ENCODE measurements around the gene GPHN.

Gene GPHN

DNA sequence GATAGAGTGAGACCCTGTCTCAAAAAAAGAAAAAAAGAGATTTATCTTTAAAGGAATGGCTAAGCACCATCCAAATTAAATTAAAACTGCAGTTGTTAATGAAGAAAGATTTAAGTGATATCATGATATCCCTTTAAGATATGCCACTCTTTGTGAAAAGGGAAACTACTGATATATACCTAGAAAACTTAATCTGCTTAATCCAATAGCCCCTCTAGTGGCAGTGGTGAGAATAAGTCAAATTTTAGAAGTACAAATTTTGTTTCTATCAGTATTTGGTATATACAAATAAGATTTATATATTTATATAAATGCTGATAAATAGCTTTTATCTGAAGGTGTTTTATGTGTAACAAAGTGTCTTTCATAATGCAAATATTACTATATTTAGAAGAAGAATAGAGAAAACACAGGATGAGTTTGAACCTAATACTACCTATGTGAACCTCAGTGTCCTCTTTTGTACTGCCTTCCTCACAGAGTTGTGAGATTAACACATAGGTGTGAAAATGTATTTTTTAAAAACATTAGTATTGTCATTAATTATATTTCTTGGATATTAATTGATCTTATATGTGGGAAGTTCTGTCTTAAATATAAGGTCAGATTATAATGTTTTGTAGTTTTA is 629.9 kb downstream of the GPHN start:
- TF ChIP-seq, protein P1, sequence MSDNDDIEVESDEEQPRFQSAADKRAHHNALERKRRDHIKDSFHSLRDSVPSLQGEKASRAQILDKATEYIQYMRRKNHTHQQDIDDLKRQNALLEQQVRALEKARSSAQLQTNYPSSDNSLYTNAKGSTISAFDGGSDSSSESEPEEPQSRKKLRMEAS (IDR thresholded peaks at IDR 0.05; ENCODE audit: low read depth, low read length) = no peak
- TF ChIP-seq, protein P2, sequence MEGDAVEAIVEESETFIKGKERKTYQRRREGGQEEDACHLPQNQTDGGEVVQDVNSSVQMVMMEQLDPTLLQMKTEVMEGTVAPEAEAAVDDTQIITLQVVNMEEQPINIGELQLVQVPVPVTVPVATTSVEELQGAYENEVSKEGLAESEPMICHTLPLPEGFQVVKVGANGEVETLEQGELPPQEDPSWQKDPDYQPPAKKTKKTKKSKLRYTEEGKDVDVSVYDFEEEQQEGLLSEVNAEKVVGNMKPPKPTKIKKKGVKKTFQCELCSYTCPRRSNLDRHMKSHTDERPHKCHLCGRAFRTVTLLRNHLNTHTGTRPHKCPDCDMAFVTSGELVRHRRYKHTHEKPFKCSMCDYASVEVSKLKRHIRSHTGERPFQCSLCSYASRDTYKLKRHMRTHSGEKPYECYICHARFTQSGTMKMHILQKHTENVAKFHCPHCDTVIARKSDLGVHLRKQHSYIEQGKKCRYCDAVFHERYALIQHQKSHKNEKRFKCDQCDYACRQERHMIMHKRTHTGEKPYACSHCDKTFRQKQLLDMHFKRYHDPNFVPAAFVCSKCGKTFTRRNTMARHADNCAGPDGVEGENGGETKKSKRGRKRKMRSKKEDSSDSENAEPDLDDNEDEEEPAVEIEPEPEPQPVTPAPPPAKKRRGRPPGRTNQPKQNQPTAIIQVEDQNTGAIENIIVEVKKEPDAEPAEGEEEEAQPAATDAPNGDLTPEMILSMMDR (IDR thresholded peaks at IDR 0.05; ENCODE audit: low read depth, low read length) = no peak
- no peak for TF ChIP-seq MYC (IDR thresholded peaks at IDR 0.05; ENCODE audit: low read depth, low read length)
- no peak for TF ChIP-seq POLR2A (IDR thresholded peaks at IDR 0.05; ENCODE audit: extremely low read depth, insufficient read length)
- DNase-seq (ENCODE audit: low read depth) = peak; percentile 28
- no peak overlapping the region for H3K4me3 ChIP-seq (ENCODE audit: low read depth, low read length)

- H3K4me3 ChIP-seq (ENCODE audit: low read depth, low read length) = no peak overlapping the region
- no peak for DNase-seq (ENCODE audit: low read depth)
- TF ChIP-seq, protein P1 (IDR thresholded peaks at IDR 0.05; ENCODE audit: low read depth, low read length) = no peak
- no peak for TF ChIP-seq POLR2A (IDR thresholded peaks at IDR 0.05; ENCODE audit: extremely low read depth, insufficient read length)
Measured at GRCh38 chr14:67140556-67140955, 632.6 kb downstream of the GPHN start.

- no peak for TF ChIP-seq POLR2A (IDR thresholded peaks at IDR 0.05; ENCODE audit: extremely low read depth, insufficient read length)
- TF ChIP-seq, protein P2 (IDR thresholded peaks at IDR 0.05; ENCODE audit: low read depth, low read length) = no peak
- TF ChIP-seq, protein P1 (IDR thresholded peaks at IDR 0.05; ENCODE audit: low read depth, low read length) = no peak
- no peak for TF ChIP-seq MYC (IDR thresholded peaks at IDR 0.05; ENCODE audit: low read depth, low read length)
- DNase-seq (ENCODE audit: low read depth) = no peak
- no peak overlapping the region for H3K4me3 ChIP-seq (ENCODE audit: low read depth, low read length)
Measured at GRCh38 chr14:67141146-67141900, 633.4 kb downstream of the GPHN start.

- no peak for DNase-seq (ENCODE audit: low read depth)
- H3K4me3 ChIP-seq (ENCODE audit: low read depth, low read length) = no peak overlapping the region
- TF ChIP-seq MYC (IDR thresholded peaks at IDR 0.05; ENCODE audit: low read depth, low read length) (no peak), POLR2A (IDR thresholded peaks at IDR 0.05; ENCODE audit: extremely low read depth, insufficient read length) (no peak)
- TF ChIP-seq, protein P1 (IDR thresholded peaks at IDR 0.05; ENCODE audit: low read depth, low read length) = no peak
- TF ChIP-seq, protein P2 (IDR thresholded peaks at IDR 0.05; ENCODE audit: low read depth, low read length) = no peak
Measured at GRCh38 chr14:67151082-67151666, 643.2 kb downstream of the GPHN start.

DNA sequence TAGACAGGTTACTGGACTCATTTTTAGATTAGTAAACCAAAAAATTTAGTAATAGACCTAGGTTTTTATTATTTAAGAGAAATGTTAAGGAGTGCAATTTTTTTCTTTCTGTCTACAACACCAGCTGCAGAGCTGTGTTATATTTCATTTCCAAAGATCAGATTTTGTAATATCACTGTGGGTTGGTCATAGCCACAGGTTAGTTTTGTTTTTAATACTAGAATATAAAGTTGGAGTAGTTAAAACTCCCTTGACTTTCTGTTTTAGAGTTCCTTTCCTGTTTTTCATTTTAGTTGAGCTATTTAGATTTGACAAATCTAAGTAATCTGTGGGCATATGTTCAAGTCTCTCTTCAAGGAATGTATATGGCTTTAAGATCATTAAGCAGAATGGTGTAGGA is 650.6 kb downstream of the GPHN start:
- TF ChIP-seq, protein P1 (IDR thresholded peaks at IDR 0.05; ENCODE audit: low read depth, low read length) = no peak
- TF ChIP-seq, protein P2 (IDR thresholded peaks at IDR 0.05; ENCODE audit: low read depth, low read length) = no peak
- no peak for TF ChIP-seq MYC (IDR thresholded peaks at IDR 0.05; ENCODE audit: low read depth, low read length)
- H3K4me3 ChIP-seq (ENCODE audit: low read depth, low read length) = no peak overlapping the region
- DNase-seq (ENCODE audit: low read depth) = no peak

GRCh38 chr14:67162385-67162784 is 654.4 kb downstream of the GPHN start:
- DNase-seq (ENCODE audit: low read depth) = no peak
- no peak for TF ChIP-seq POLR2A (IDR thresholded peaks at IDR 0.05; ENCODE audit: extremely low read depth, insufficient read length)
- TF ChIP-seq, protein P1 (IDR thresholded peaks at IDR 0.05; ENCODE audit: low read depth, low read length) = no peak
- no peak for TF ChIP-seq MYC (IDR thresholded peaks at IDR 0.05; ENCODE audit: low read depth, low read length)
- TF ChIP-seq, protein P2 (IDR thresholded peaks at IDR 0.05; ENCODE audit: low read depth, low read length) = no peak
- H3K4me3 ChIP-seq (ENCODE audit: low read depth, low read length) = no peak overlapping the region
